Measurements from ENCODE around the gene DPY30. TPM values are rescaled to one million over a fixed set of nuclear protein-coding genes. Genes with fewer than 3 reads are reported as not detected.
A peak's percentile ranks its signal among the peaks of the same experiment; 100 is the strongest.
"Not testable (repeated sequence)": the region's sequence is repeated elsewhere in the genome, so short reads cannot be mapped to it uniquely, and the experiment has no call there.

DPY30 gene
- total RNA-seq, 6 experiments from 2014 or later: 23.8 to 42.7 (median 34.7) TPM

GRCh38 chr2:32012872-32013271 lies 26.7 kb downstream of the DPY30 start:
- no peak for ATAC-seq

GRCh38 chr2:32011485-32011960 lies 28.1 kb downstream of the DPY30 start:
- intact Hi-C loops (cut with DNase I): no loop called here
- peak in 1 of 3 donors; percentile 36 for DNase-seq
- no peaks in the 10 kb centered on the region for H3K9me3 ChIP-seq
- H3K36me3 ChIP-seq: no peaks in the 10 kb centered on the region
- H3K4me3 ChIP-seq: peak overlapping the region; percentile 74 to 82 (median 80)
- H3K4me1 ChIP-seq: peaks cover 0 to 18% (median 4%) of the 10 kb centered on the region in 4 donors
- no peaks in the 10 kb centered on the region for H3K27me3 ChIP-seq
- no peak for TF ChIP-seq CTCF (IDR thresholded peaks at IDR 0.05)
- TF ChIP-seq POLR2A (IDR thresholded peaks at IDR 0.05): no peak
- no peak for ATAC-seq
- 80% methylated on average over 5 of the region's 5 CpGs for WGBS (ENCODE audit: insufficient coverage, low coverage, low lambda C conversion rate, missing lambda C conversion rate)
- peak overlapping the region; percentile 80 to 90 (median 87) for H3K27ac ChIP-seq

More at GRCh38 chr2:32012872-32013271, 26.7 kb downstream of the DPY30 start:
- Histone ChIP-seq H3K36me3 (no peaks in the 10 kb centered on the region), H3K4me1 (peaks cover 0 to 9% (median 0%) of the 10 kb centered on the region in 4 donors), H3K27ac (no peak overlapping the region), H3K27me3 (no peaks in the 10 kb centered on the region), H3K4me3 (no peak overlapping the region), H3K9me3 (no peaks in the 10 kb centered on the region)
- no peak for DNase-seq
- WGBS (ENCODE audit: insufficient coverage, low coverage, low lambda C conversion rate, missing lambda C conversion rate): 80% methylated on average over 1 of the region's 1 CpG
- intact Hi-C loops (cut with DNase I): no loop called here
- TF ChIP-seq CTCF (IDR thresholded peaks at IDR 0.05) (no peak), POLR2A (IDR thresholded peaks at IDR 0.05) (no peak)

DNA sequence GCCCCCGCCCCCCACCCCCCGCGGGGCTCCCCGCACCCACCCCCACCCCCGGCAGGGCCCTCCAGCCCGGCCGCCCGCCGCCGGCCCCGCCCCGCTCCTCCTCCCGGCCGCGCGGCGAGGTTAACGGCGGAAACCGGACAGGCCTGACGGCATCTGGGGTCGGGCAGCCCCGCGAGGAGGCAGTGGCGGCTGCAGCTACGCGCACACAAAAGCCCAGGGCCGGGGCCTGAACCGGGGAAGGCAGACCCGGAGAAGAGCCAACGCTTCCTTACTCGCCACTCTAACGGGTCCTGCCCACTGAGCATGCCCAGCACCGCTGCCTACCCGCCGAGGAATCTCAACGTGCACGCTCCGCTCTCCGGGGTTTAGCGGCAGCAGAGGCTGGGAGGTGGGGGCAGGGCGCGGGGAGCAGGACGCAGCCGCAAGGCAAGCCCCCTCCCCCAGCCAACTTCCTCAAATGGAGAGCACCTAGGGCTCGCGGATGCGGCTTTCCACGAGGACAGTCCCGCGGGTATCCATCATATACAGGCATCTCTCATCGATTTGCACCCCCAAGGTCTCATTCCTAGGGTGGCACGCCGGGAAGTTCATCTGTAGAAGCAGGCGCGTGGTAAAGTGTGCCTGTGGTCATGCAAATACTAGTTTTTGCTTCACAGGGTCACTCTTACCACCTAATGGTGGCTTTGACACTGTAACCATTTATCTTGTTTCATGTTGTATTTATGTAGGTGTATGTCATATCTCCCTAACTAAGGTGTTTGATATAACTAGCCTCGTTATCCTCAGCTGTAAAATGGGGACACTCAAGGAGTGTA lies 28.7 kb downstream of the DPY30 start, which contains the start of gene MEMO1:
Gene MEMO1, minus strand, starts transcription at position 339 of the 815 bp plus-strand sequence. CDS start 761 bp downstream, outside the sequence.
- H3K4me1 ChIP-seq: peaks cover 0 to 22% (median 7%) of the 10 kb centered on the region in 4 donors
- H3K27ac ChIP-seq: peak within 1 kb of the TSS; percentile 80 to 90 (median 87)
- DNase-seq (peak; percentile 95 to 96 (median 96)), ATAC-seq (peak; percentile 77 to 83 (median 80))
- H3K9me3 ChIP-seq: no peaks in the 10 kb centered on the region
- WGBS (ENCODE audit: insufficient coverage, low coverage, low lambda C conversion rate, missing lambda C conversion rate): 3% methylated on average over 8 of the region's 57 CpGs
- peak within 1 kb of the TSS; percentile 74 to 88 (median 80) for H3K4me3 ChIP-seq
- no peaks in the 10 kb centered on the region for H3K27me3 ChIP-seq
- H3K36me3 ChIP-seq: no peaks in the 10 kb centered on the region
- intact Hi-C loops (cut with DNase I): no loop called here
- TF ChIP-seq CTCF (IDR thresholded peaks at IDR 0.05): peak in 1 of 4 donors; percentile 3
- peak; percentile 76 for TF ChIP-seq POLR2A (IDR thresholded peaks at IDR 0.05)

GRCh38 chr2:32010280-32010669 lies 29.3 kb downstream of the DPY30 start:
- Histone ChIP-seq H3K27ac (peak overlapping the region; percentile 80 to 90 (median 87)), H3K4me1 (peaks cover 0 to 28% (median 9%) of the 10 kb centered on the region in 4 donors), H3K4me3 (peak overlapping the region; percentile 74 to 82 (median 80))
- H3K9me3 ChIP-seq; H3K27me3 ChIP-seq; intact Hi-C loops (cut with DNase I); H3K36me3 ChIP-seq: not testable (repeated sequence)
- ATAC-seq (peak; percentile 60 to 86 (median 71)), DNase-seq (peak; percentile 67 to 83 (median 76))
- 0% methylated on average over 2 of the region's 43 CpGs for WGBS (ENCODE audit: insufficient coverage, low coverage, low lambda C conversion rate, missing lambda C conversion rate)

All from right lobe of liver (tissue), 6 donors.